Gastrocnemius medialis (tissue), 4 donors: ENCODE results near the gene KIF1B.

Experiments used
- CTCF ChIP-seq, 5 experiments: fragments of 450-650 bp in 3 of 5; fragments of 200-600 bp in 2 of 5; sonication (generic) in 2 of 5; IDR thresholded peaks in 4 of 5; conservative IDR thresholded peaks in 1 of 5; 1 replicate in 4 of 5; 2 replicates in 1 of 5; pipeline ENCODE4 v1.5.1; 2016 to 2019; ENCODE audit warnings: antibody characterized with exemption in 5 of 5, mild to moderate bottlenecking in 3 of 5, moderate library complexity in 3 of 5
- POLR2A ChIP-seq, 2 donors: fragments of 450-650 bp; IDR thresholded peaks; one replicate each; pipeline ENCODE4 v1.6.1; 2017; ENCODE audit warnings: antibody characterized with exemption in 2 of 2, mild to moderate bottlenecking in 2 of 2, moderate library complexity in 2 of 2

DNA sequence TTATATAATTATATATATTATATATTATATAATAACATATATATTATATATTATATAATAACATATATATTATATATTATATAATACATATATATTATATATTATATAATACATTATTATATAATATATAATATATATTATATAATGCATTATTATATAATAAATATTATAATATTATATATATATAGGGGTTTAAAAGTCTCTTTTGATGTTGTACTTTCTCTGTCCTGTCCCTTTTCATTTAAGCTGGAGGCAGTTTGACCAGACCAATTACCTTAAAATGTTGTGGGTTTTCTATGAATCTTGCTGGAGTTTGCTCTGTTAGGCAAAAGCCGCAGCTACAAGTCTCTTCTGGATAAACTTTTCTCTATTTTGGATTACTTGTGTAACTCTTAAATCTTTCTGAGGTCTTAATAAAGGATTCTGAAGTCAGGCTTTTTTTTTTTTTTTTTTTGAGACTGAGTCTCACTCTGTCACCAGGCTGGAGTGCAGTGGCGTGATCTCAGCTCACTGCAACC, 22.2 kb upstream of the KIF1B start:
- TF ChIP-seq CTCF (IDR thresholded peaks at IDR 0.05 in 4 of 5, conservative IDR thresholded peaks at IDR 0.05 in 1 of 5) (no peak), POLR2A (IDR thresholded peaks at IDR 0.05) (no peak)
